Fibroblast of skin of left quadriceps (primary cell): ENCODE results near the gene LCOR.
"Not testable (repeated sequence)": the region's sequence is repeated elsewhere in the genome, so short reads cannot be mapped to it uniquely, and the experiment has no call there.

Experiments used
- DNase-seq, 2 experiments: peaks; one replicate each; pipeline ENCODE4 v3.0.0-alpha.2; 2013; ENCODE audit warnings: low read depth in 2 of 2

Gene LCOR

DNA sequence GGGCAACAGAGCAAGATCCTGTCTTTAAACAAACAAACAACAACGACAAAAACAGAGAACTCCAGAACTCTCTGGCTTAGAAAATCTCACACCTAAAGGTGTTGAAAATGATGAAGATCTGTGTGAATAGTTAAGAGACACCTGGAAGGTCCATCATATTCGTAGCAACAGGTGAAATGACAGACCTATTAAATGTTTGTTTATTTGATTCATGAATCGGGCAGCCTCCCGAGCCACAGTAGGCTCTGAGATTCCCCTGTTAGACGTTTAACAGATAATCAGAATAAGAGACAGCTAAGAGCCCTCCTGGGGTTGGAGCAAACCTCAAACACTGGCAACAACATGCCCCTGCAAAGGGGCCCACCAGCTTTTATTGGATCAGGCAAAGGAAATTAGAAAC, 103.7 kb downstream of the LCOR start:
- DNase-seq, result no peak

GRCh38 chr10:96943161-96943560, 111.1 kb downstream of the LCOR start:
- not testable (repeated sequence) for DNase-seq

DNA sequence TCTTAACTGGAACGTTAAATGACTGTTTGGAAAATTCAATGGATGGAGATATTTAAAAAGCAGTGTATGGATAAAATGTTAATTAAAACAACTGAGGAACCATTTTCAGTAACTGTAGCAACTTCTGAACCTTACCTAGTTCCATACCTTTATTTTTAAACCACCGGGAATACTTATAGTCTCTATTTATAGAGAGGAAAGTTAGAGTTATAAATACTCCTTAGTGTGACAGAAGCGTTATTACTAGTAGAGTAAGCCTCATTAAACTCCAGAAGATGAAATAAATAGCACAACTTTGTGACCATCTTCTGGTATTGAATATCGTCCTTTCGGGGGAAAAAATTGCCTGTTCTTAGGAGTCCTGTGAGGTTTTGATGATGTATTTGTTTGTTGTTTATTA, 114.9 kb downstream of the LCOR start:
- DNase-seq, result no peak

DNA sequence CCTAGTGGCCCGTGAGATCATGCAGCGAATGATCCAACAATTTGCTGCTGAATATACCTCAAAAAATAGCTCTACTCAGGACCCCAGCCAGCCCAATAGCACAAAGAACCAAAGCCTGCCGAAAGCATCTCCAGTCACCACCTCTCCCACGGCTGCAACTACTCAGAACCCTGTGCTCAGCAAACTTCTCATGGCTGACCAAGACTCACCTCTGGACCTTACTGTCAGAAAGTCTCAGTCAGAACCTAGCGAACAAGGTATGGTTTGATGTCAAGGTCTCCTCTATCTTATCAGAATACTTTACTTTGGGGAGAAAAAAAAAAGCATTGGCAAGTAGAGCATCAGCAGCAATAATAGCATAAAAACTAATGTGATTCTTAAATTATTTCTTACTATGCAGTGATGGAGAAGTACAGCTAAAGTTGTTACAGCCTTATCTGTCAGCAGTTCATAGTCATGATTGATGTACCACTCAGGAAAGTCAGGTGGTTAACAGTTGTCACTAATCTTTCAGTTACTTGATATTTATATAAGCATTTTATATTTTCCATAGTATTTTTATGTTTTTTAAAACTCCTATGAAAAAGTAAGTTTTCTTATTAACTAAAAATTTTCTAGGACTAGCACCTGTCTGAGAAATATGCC, 117.1 kb downstream of the LCOR start:
- DNase-seq, result no peak

- DNase-seq, result no peak
Measured at GRCh38 chr10:96951954-96952353, 119.9 kb downstream of the LCOR start.

DNA sequence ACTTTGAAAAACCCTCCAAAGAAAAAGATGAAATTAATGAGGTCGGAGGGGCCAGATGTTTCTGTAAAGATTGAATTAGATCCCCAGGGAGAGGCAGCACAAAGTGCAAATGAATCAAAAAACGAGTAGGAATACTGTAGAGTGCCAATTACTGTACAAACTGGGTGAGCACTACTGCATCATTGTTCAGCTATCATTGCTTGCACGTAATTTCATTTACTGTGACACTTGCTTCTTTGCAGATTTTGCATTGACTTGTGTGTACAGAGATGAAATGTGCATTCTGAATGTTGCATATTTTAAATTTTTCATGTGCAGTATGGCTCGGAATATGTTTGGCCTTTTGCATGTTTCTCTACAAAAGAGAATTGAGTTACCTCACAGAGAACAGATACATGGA, 123.7 kb downstream of the LCOR start:
- DNase-seq, result no peak

DNA sequence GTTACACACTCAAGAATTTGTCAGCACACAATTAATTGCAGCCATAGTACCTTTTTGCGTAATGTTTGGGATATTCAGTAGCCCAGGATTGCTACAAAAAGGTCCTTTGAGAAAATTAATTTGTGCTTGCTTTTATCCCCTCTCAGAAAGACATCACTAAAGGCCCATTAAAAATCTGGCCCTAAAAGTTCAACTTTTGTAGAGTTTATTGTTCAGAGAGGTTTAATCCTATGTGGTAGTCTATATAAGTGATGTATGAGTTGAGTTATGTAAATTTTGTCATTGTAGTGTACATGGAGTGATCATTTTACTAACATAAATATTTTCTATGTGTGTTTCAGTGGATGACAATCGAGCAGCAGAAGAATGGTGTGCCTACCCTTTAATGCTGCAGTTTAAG, 126.0 kb downstream of the LCOR start:
- no peak for DNase-seq

DNA sequence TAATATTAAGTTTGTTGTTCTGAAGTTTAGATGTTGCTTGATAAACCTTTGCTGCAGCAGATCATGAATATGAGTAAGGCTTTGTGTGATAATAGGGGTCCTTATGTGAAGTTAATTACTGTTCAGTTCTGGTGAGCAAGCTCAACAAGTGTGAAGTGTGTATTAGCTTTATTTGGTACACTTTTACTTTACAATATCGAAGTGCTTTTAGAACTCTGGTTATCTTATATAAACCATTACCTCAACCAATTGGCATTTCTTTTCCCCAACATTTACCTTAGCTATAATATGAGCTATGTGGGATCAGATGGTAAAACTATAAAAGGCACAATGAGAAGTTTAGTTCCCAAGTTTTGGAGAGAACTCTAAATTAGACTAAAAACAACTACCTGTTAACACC, 127.6 kb downstream of the LCOR start:
- no peak for DNase-seq

DNA sequence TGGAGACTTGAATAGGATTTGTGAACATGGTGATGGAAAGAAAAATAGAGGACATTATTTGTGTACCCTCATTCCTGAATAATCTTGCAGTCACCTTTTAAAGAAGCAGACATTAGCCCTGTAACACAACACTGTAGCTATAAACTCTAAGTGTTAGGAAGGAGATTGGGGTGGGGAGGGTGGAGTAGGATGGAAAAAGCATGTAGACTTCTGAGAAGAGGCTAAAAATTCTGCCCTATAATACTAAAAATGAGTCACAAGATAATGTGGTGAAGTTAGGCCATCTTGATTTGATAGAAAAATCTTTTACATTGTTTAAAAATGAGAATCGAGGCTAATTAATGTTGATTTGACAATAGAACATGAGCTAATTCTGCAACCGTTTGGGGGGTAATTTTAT, 128.8 kb downstream of the LCOR start:
- DNase-seq, result peak; percentile 5 to 22

- DNase-seq, result no peak
Measured at GRCh38 chr10:96964131-96964530, 132.0 kb downstream of the LCOR start.

GRCh38 chr10:96967847-96968246, 135.7 kb downstream of the LCOR start:
- peak; percentile 10 to 18 for DNase-seq

- no peak for DNase-seq
Measured at GRCh38 chr10:96968682-96969423, 136.8 kb downstream of the LCOR start.

GRCh38 chr10:96971324-96971723, 139.2 kb downstream of the LCOR start:
- no peak for DNase-seq

DNA sequence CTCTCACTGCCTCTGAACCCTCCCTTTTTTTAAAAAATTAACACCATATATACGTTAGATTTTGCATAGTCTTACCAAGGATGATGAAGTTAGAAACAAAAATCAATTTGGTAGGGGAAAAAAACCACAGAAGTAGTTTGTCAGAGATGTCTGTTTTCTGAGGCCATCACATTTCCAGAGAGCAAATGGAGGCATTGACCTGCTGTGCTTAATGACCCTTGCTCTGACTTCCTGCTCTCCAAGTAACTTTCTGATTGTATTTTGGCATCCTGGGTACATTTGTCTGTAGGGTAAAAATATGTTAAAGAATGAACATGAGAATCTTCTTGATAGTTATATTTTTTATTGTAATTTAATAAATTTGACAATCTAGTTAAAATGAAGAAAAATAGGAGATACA, 140.2 kb downstream of the LCOR start:
- DNase-seq, result no peak

- DNase-seq, result peak; percentile 22 to 26
Measured at GRCh38 chr10:96973809-96974747, 142.0 kb downstream of the LCOR start.

DNA sequence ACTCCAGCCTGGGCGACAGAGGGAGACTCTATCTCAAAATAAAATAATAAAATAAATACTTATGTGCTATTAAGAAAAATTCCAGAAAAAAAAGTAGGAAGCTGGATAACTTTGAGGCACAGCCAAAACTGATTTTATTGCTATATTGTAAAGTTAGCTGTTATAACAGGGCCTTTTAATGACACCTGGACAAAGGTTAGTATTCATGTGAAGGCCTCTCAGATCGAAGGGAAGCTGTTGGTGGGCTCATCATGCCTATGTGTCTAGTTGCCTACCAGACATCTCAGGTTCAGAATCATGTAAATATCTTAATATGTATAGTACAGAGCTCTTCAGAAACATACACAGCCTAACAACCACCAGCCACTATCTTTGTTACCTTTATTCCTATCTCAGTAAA, 143.0 kb downstream of the LCOR start:
- DNase-seq, result no peak

GRCh38 chr10:96978621-96979154, 146.6 kb downstream of the LCOR start:
- no peak for DNase-seq

GRCh38 chr10:96982149-96982930, 150.2 kb downstream of the LCOR start:
- DNase-seq, result no peak

- no peak for DNase-seq
Measured at GRCh38 chr10:96984541-96985131, 152.5 kb downstream of the LCOR start.

- DNase-seq, result no peak
Measured at GRCh38 chr10:96986200-96986856, 154.2 kb downstream of the LCOR start.
